Measurements from ENCODE around the gene ALKBH3. TPM values are rescaled to one million over a fixed set of nuclear protein-coding genes. Genes with fewer than 3 reads are reported as not detected.

ALKBH3 gene
- total and polyA plus RNA-seq, 2 of the 13 experiments (the other 11 are each of a cell fraction or from before 2014, with no cell fraction given) = 17.8 to 36.1 TPM

DNA sequence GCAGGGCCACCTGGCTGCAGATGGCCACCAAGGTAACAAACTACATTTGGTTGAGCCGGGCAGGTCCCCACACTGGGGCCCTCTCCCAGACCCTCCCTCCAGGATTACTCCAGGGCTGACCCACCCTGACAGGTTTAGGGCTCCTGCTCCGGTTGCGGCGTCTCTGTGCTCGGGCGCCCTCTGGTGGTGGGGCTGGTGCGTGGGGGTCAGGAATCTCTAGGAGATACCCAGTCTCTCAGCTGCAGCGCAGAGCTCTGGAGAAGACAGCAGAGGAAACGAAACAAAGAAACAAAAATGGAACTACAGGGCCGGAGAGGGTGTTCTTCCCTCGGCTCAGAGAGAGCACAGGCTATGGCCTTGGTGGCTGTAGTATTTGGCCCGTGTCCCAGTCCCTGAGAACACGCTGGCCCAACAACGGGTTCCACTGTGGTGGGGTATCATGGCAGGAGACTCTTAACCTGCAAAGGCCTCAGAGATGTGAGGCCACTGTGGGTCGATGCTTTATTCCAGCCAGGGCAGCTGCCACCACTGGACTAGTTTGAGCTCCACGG is 64.2 kb downstream of the ALKBH3 start (continued):
- TF ChIP-seq ZNF460 (CRISPR knock-in tag; IDR thresholded peaks at IDR 0.05; ENCODE audit: borderline replicate concordance) = no peak
- no peak for TF ChIP-seq RBM22 (optimal IDR thresholded peaks at IDR 0.05; ENCODE audit: low read length)
- no peak for TF ChIP-seq FOXA3 (CRISPR knock-in tag; IDR thresholded peaks at IDR 0.05)
- TF ChIP-seq, protein P1, sequence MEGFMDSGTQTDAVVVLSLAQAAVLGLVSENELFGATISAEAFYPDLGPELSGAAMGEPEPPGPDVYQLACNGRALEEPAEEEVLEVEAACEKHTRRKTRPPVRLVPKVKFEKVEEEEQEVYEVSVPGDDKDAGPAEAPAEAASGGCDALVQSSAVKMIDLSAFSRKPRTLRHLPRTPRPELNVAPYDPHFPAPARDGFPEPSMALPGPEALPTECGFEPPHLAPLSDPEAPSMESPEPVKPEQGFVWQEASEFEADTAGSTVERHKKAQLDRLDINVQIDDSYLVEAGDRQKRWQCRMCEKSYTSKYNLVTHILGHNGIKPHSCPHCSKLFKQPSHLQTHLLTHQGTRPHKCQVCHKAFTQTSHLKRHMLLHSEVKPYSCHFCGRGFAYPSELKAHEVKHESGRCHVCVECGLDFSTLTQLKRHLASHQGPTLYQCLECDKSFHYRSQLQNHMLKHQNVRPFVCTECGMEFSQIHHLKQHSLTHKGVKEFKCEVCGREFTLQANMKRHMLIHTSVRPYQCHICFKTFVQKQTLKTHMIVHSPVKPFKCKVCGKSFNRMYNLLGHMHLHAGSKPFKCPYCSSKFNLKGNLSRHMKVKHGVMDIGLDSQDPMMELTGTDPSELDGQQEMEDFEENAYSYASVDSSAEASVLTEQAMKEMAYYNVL (CRISPR knock-in tag; IDR thresholded peaks at IDR 0.05; ENCODE audit: borderline replicate concordance) = no peak
- no peak for TF ChIP-seq MZF1 (CRISPR knock-in tag; IDR thresholded peaks at IDR 0.05; ENCODE audit: borderline replicate concordance)
- TF ChIP-seq, protein P2, sequence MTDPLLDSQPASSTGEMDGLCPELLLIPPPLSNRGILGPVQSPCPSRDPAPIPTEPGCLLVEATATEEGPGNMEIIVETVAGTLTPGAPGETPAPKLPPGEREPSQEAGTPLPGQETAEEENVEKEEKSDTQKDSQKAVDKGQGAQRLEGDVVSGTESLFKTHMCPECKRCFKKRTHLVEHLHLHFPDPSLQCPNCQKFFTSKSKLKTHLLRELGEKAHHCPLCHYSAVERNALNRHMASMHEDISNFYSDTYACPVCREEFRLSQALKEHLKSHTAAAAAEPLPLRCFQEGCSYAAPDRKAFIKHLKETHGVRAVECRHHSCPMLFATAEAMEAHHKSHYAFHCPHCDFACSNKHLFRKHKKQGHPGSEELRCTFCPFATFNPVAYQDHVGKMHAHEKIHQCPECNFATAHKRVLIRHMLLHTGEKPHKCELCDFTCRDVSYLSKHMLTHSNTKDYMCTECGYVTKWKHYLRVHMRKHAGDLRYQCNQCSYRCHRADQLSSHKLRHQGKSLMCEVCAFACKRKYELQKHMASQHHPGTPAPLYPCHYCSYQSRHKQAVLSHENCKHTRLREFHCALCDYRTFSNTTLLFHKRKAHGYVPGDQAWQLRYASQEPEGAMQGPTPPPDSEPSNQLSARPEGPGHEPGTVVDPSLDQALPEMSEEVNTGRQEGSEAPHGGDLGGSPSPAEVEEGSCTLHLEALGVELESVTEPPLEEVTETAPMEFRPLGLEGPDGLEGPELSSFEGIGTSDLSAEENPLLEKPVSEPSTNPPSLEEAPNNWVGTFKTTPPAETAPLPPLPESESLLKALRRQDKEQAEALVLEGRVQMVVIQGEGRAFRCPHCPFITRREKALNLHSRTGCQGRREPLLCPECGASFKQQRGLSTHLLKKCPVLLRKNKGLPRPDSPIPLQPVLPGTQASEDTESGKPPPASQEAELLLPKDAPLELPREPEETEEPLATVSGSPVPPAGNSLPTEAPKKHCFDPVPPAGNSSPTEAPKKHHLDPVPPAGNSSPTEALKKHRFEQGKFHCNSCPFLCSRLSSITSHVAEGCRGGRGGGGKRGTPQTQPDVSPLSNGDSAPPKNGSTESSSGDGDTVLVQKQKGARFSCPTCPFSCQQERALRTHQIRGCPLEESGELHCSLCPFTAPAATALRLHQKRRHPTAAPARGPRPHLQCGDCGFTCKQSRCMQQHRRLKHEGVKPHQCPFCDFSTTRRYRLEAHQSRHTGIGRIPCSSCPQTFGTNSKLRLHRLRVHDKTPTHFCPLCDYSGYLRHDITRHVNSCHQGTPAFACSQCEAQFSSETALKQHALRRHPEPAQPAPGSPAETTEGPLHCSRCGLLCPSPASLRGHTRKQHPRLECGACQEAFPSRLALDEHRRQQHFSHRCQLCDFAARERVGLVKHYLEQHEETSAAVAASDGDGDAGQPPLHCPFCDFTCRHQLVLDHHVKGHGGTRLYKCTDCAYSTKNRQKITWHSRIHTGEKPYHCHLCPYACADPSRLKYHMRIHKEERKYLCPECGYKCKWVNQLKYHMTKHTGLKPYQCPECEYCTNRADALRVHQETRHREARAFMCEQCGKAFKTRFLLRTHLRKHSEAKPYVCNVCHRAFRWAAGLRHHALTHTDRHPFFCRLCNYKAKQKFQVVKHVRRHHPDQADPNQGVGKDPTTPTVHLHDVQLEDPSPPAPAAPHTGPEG (CRISPR knock-in tag; IDR thresholded peaks at IDR 0.05) = no peak
- TF ChIP-seq, protein P3, sequence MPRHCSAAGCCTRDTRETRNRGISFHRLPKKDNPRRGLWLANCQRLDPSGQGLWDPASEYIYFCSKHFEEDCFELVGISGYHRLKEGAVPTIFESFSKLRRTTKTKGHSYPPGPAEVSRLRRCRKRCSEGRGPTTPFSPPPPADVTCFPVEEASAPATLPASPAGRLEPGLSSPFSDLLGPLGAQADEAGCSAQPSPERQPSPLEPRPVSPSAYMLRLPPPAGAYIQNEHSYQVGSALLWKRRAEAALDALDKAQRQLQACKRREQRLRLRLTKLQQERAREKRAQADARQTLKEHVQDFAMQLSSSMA (CRISPR knock-in tag; IDR thresholded peaks at IDR 0.05) = no peak
- TF ChIP-seq, protein P4, sequence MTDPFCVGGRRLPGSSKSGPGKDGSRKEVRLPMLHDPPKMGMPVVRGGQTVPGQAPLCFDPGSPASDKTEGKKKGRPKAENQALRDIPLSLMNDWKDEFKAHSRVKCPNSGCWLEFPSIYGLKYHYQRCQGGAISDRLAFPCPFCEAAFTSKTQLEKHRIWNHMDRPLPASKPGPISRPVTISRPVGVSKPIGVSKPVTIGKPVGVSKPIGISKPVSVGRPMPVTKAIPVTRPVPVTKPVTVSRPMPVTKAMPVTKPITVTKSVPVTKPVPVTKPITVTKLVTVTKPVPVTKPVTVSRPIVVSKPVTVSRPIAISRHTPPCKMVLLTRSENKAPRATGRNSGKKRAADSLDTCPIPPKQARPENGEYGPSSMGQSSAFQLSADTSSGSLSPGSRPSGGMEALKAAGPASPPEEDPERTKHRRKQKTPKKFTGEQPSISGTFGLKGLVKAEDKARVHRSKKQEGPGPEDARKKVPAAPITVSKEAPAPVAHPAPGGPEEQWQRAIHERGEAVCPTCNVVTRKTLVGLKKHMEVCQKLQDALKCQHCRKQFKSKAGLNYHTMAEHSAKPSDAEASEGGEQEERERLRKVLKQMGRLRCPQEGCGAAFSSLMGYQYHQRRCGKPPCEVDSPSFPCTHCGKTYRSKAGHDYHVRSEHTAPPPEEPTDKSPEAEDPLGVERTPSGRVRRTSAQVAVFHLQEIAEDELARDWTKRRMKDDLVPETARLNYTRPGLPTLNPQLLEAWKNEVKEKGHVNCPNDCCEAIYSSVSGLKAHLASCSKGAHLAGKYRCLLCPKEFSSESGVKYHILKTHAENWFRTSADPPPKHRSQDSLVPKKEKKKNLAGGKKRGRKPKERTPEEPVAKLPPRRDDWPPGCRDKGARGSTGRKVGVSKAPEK (CRISPR knock-in tag; IDR thresholded peaks at IDR 0.05; ENCODE audit: borderline replicate concordance) = no peak
- TF ChIP-seq HMG20A (CRISPR knock-in tag; IDR thresholded peaks at IDR 0.05; ENCODE audit: borderline replicate concordance) = no peak
- TF ChIP-seq SRY (CRISPR knock-in tag; IDR thresholded peaks at IDR 0.05) = 0 out of 2 replicates have a peak, but pooled peaks have one; percentile 36
- no peak for TF ChIP-seq ARNT2 (CRISPR knock-in tag; IDR thresholded peaks at IDR 0.05; ENCODE audit: low read depth)
- TF ChIP-seq, protein P5, sequence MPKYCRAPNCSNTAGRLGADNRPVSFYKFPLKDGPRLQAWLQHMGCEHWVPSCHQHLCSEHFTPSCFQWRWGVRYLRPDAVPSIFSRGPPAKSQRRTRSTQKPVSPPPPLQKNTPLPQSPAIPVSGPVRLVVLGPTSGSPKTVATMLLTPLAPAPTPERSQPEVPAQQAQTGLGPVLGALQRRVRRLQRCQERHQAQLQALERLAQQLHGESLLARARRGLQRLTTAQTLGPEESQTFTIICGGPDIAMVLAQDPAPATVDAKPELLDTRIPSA (CRISPR knock-in tag; IDR thresholded peaks at IDR 0.05; ENCODE audit: borderline replicate concordance) = no peak
- TF ChIP-seq, protein P6, sequence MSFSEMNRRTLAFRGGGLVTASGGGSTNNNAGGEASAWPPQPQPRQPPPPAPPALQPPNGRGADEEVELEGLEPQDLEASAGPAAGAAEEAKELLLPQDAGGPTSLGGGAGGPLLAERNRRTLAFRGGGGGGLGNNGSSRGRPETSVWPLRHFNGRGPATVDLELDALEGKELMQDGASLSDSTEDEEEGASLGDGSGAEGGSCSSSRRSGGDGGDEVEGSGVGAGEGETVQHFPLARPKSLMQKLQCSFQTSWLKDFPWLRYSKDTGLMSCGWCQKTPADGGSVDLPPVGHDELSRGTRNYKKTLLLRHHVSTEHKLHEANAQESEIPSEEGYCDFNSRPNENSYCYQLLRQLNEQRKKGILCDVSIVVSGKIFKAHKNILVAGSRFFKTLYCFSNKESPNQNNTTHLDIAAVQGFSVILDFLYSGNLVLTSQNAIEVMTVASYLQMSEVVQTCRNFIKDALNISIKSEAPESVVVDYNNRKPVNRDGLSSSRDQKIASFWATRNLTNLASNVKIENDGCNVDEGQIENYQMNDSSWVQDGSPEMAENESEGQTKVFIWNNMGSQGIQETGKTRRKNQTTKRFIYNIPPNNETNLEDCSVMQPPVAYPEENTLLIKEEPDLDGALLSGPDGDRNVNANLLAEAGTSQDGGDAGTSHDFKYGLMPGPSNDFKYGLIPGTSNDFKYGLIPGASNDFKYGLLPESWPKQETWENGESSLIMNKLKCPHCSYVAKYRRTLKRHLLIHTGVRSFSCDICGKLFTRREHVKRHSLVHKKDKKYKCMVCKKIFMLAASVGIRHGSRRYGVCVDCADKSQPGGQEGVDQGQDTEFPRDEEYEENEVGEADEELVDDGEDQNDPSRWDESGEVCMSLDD (CRISPR knock-in tag; IDR thresholded peaks at IDR 0.05; ENCODE audit: borderline replicate concordance) = no peak
